B cell (primary cell): ENCODE measurements around the gene MAN2A2. TPM values are rescaled to one million over a fixed set of nuclear protein-coding genes. Genes with fewer than 3 reads are reported as not detected.

Experiments
- ATAC-seq: fragments of 200-7000 bp; cut with Tn5 transposase; one replicate; pipeline ENCODE4 v1.10.0; 2021; ENCODE audit warnings: low read depth, mild to moderate bottlenecking, moderate number of reproducible peaks, moderate library complexity
- CTCF ChIA-PET: fragments of 350-600 bp; sonication (Branson Sonifier 250); formaldehyde crosslinking; loops from one replicate; lab custom pipeline; 2021; ENCODE audit warnings: antibody characterized with exemption, inconsistent platforms; lab: Charles Lee
- POLR2A ChIA-PET: fragments of 350-600 bp; sonication (Branson Sonifier 250); formaldehyde crosslinking; loops from one replicate; lab custom pipeline; 2021; ENCODE audit warnings: antibody characterized with exemption; lab: Charles Lee
- DNase-seq: peaks from one replicate; pipeline ENCODE4 v3.0.0; 2013
- H2AFZ ChIP-seq: 2 replicates; pipeline ENCODE4 v1.6.1; 2012; ENCODE audit warnings: mild to moderate bottlenecking, low read depth, low read length; ENCODE audit not compliant: insufficient read depth, poor library complexity, severe bottlenecking
- H3K27ac ChIP-seq, 2 donors: 1 replicate in 1 of 2; 2 replicates in 1 of 2; pipeline ENCODE4 v1.5.1; 2012 to 2013; ENCODE audit warnings: low read length in 2 of 2, mild to moderate bottlenecking in 2 of 2, moderate library complexity in 1 of 2
- H3K27me3 ChIP-seq, 4 experiments: fragments of 200-600 bp in 1 of 4; sonication (generic) in 1 of 4; replicated peaks in 1 of 4; 1 replicate in 2 of 4; 2 replicates in 2 of 4; pipeline versions ENCODE4 v1.6.1 to v1.7.0; 2013 to 2016; ENCODE audit warnings: low read length in 3 of 4, mild to moderate bottlenecking in 2 of 4, mixed read lengths in 1 of 4, moderate library complexity in 1 of 4; ENCODE audit not compliant: insufficient read depth in 4 of 4, control insufficient read depth in 3 of 4; ENCODE audit errors: control extremely low read depth in 1 of 4
- H3K36me3 ChIP-seq, 2 experiments: replicated peaks in 1 of 2; 1 replicate in 1 of 2; 2 replicates in 1 of 2; pipeline versions ENCODE4 v1.6.1 to v1.7.1; 2013; ENCODE audit warnings: low read length in 1 of 2; ENCODE audit not compliant: insufficient read depth in 2 of 2, control insufficient read depth in 1 of 2; ENCODE audit errors: control extremely low read depth in 1 of 2, extremely low read depth in 1 of 2
- H3K4me1 ChIP-seq, 2 donors: fragments of 200-600 bp in 1 of 2; sonication (generic) in 1 of 2; 1 replicate in 1 of 2; 2 replicates in 1 of 2; pipeline versions ENCODE4 v1.5.1 to v1.6.1; 2013 to 2017; ENCODE audit warnings: low read length in 2 of 2; ENCODE audit not compliant: control insufficient read depth in 2 of 2, insufficient read depth in 2 of 2
- H3K4me2 ChIP-seq: replicated peaks from 2 replicates; pipeline ENCODE3; 2012; ENCODE audit warnings: mild to moderate bottlenecking, low read depth, low read length; ENCODE audit not compliant: poor library complexity, severe bottlenecking
- H3K4me3 ChIP-seq, 5 experiments: fragments of 200-600 bp in 1 of 5; sonication (generic) in 1 of 5; 1 replicate in 3 of 5; 2 replicates in 2 of 5; pipeline versions ENCODE4 v1.5.1 to v1.7.0; 2011 to 2016; ENCODE audit warnings: low read length in 4 of 5, mild to moderate bottlenecking in 4 of 5, low read depth in 2 of 5, control low read depth in 1 of 5, moderate library complexity in 1 of 5; ENCODE audit not compliant: insufficient read depth in 1 of 5; ENCODE audit errors: control extremely low read depth in 1 of 5, extremely low read depth in 1 of 5
- H3K79me2 ChIP-seq: fragments of 200-600 bp; sonication (generic); one replicate; pipeline ENCODE4 v1.6.0; 2016; ENCODE audit warnings: low read length; ENCODE audit not compliant: control insufficient read depth, insufficient read depth
- H3K9ac ChIP-seq: fragments of 200-600 bp; sonication (generic); 2 replicates; pipeline ENCODE4 v1.6.1; 2017; ENCODE audit warnings: mild to moderate bottlenecking, low read length, moderate library complexity
- H3K9me3 ChIP-seq, 3 donors: one replicate each; pipeline versions ENCODE4 v1.6.1 to v1.7.1; 2013; ENCODE audit warnings: low read length in 2 of 3; ENCODE audit not compliant: control insufficient read depth in 2 of 3, insufficient read depth in 1 of 3; ENCODE audit errors: control extremely low read depth in 1 of 3
- H4K20me1 ChIP-seq: 2 replicates; pipeline ENCODE4 v1.6.0; 2012; ENCODE audit warnings: mild to moderate bottlenecking, low read length; ENCODE audit not compliant: insufficient read depth, control insufficient read depth, poor library complexity, severe bottlenecking
- H3K27ac Mint-ChIP-seq: one replicate; pipeline ENCODE4 v1.8.0; 2021; ENCODE audit warnings: mixed read lengths
- H3K27me3 Mint-ChIP-seq: one replicate; pipeline ENCODE4 v1.8.0; 2021; ENCODE audit warnings: mixed read lengths
- H3K4me1 Mint-ChIP-seq: one replicate; pipeline ENCODE4 v1.8.0; 2021; ENCODE audit warnings: mixed read lengths
- H3K4me3 Mint-ChIP-seq: one replicate; pipeline ENCODE4 v1.8.0; 2021; ENCODE audit warnings: mixed read lengths
- H3K9me3 Mint-ChIP-seq: one replicate; pipeline ENCODE4 v1.8.0; 2022; ENCODE audit warnings: mixed read lengths; ENCODE audit not compliant: insufficient read depth
- EZH2 ChIP-seq: IDR thresholded peaks from 2 replicates; pipeline ENCODE4 v1.6.1; 2012; ENCODE audit warnings: borderline replicate concordance, low read depth, mild to moderate bottlenecking, moderate library complexity, low read length; ENCODE audit not compliant: insufficient read depth, poor library complexity, severe bottlenecking
- WGBS: methylation state at CpG from one replicate; pipeline ENCODE4 v1.1.5; 2013; ENCODE audit warnings: missing lambda C conversion rate; ENCODE audit not compliant: insufficient coverage; 5-methylcytosine and 5-hydroxymethylcytosine counted together
- intact Hi-C: fragments of 100-400 bp; cut with micrococcal nuclease; formaldehyde crosslinking; loops from one replicate; pipeline ENCODE4 v1.10.0; 2022
- polyA plus RNA-seq: library from polyadenylated mRNA; depleted of rRNA; stranded (reverse); fragments of >200 nt; gene quantifications from 2 replicates; pipeline ENCODE4 v1.2.3, GENCODE V29; 2012
- total RNA-seq, 2 donors: library from RNA; stranded (reverse); fragments of 120-200 nt in 1 of 2; gene quantifications; 1 replicate in 1 of 2; 2 replicates in 1 of 2; pipeline versions ENCODE4 v1.2.3 to v1.2.4, GENCODE V29; 2013 to 2022
- TF ChIP-seq, protein P1 (sequence below): fragments of 200-600 bp; IDR thresholded peaks from one replicate; pipeline ENCODE4 v1.8.0; 2022; ENCODE audit warnings: antibody characterized with exemption, mild to moderate bottlenecking

Gene MAN2A2
- total and polyA plus RNA-seq, 2 donors (not counting 1 experiment from before 2014, with no cell fraction given) = 180 to 234 TPM

DNA sequence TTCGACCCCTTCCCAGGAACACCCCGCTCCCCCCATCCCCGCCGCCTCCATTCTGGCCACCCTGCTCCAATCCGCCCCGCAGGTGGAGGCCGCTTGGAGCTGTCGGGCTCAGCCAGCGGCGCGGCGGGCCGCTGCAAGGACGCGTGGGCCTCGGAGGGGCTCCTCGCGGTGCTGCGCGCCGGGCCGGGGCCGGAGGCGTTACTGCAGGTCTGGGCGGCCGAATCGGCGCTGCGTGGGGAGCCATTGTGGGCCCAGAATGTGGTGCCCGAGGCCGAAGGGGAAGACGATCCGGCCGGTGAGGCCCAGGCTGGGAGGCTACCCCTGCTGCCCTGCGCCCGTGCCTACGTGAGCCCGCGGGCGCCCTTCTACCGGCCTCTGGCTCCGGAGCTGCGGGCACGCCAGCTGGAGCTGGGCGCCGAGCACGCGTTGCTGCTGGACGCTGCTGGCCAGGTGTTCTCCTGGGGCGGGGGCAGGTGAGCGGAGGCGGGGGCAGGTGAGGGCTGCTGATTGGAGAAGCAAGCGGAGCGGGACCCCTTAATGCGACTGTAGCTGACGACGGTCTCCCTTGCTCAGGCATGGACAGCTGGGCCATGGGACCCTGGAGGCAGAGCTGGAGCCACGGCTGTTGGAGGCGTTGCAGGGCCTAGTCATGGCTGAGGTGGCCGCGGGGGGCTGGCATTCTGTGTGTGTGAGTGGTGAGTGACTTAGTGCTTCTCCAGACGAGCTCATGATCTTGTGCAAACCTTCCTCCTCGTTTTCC, 54.1 kb downstream of the MAN2A2 start:
- H3K79me2 ChIP-seq = peaks cover 13% of the 10 kb centered on the region
- H3K9me3 ChIP-seq = no peaks in the 10 kb centered on the region
- H3K4me1 Mint-ChIP-seq = peaks cover 21% of the 10 kb centered on the region
- ATAC-seq = no peak
- peak overlapping the region; percentile 89 for H3K4me2 ChIP-seq
- H3K4me1 ChIP-seq = peaks cover 16 to 24% of the 10 kb centered on the region in 2 donors
- no peak for DNase-seq
- H3K9ac ChIP-seq = peak overlapping the region; percentile 44
- H3K4me3 Mint-ChIP-seq = peak overlapping the region; percentile 90
- H3K27ac ChIP-seq = no peak overlapping the region
- 76% methylated on average over 55 of the region's 63 CpGs for WGBS
- peak overlapping the region; percentile 56 for H3K27ac Mint-ChIP-seq
- H3K4me3 ChIP-seq = peak overlapping the region in 4 of 5 experiments; percentile 31 to 53 (median 46)
- POLR2A ChIA-PET = interaction anchor here (0.6 to 1.6 kb wide), 3 partner anchors 16 to 76 kb away, joined by 3 to 9 read pairs (median 3); no protein-coding TSS in a partner anchor
- CTCF ChIA-PET = interaction anchor here (0.5 to 8.7 kb wide), 28 partner anchors 9 to 316 kb away, joined by 3 to 118 read pairs (median 5); partner anchors contain the start of genes HDDC3, MAN2A2, UNC45A and VPS33B
- TF ChIP-seq, protein P1, sequence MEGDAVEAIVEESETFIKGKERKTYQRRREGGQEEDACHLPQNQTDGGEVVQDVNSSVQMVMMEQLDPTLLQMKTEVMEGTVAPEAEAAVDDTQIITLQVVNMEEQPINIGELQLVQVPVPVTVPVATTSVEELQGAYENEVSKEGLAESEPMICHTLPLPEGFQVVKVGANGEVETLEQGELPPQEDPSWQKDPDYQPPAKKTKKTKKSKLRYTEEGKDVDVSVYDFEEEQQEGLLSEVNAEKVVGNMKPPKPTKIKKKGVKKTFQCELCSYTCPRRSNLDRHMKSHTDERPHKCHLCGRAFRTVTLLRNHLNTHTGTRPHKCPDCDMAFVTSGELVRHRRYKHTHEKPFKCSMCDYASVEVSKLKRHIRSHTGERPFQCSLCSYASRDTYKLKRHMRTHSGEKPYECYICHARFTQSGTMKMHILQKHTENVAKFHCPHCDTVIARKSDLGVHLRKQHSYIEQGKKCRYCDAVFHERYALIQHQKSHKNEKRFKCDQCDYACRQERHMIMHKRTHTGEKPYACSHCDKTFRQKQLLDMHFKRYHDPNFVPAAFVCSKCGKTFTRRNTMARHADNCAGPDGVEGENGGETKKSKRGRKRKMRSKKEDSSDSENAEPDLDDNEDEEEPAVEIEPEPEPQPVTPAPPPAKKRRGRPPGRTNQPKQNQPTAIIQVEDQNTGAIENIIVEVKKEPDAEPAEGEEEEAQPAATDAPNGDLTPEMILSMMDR = no peak
- no peak for TF ChIP-seq EZH2
- intact Hi-C loops = loop anchor here (2.0 to 5.0 kb wide), 2 partner anchors 65 to 314 kb away; partner anchors contain the start of gene VPS33B
- no peaks in the 10 kb centered on the region for H3K27me3 Mint-ChIP-seq
- H3K27me3 ChIP-seq = no peaks in the 10 kb centered on the region
- no peaks in the 10 kb centered on the region for H3K9me3 Mint-ChIP-seq
- H4K20me1 ChIP-seq = peaks cover 12% of the 10 kb centered on the region
- peaks cover 0 to 25% of the 10 kb centered on the region in 2 experiments for H3K36me3 ChIP-seq
- H2AFZ ChIP-seq = peak overlapping the region; percentile 56
